Adrenal gland (tissue), 12 donors: ENCODE data around the gene TSSK6. TPM values are rescaled to one million over a fixed set of nuclear protein-coding genes. Genes with fewer than 3 reads are reported as not detected.
A peak's percentile ranks its signal among the peaks of the same experiment; 100 is the strongest.

Experiments used
- DNase-seq, 7 donors: peaks; one replicate each; pipeline ENCODE4 v3.0.0-alpha.2; 2019 to 2020
- H3K27ac ChIP-seq, 5 donors: fragments of 200-600 bp; sonication (generic) in 4 of 5; 1 replicate in 3 of 5; 2 replicates in 2 of 5; pipeline versions ENCODE4 v1.5.1 to v1.8.0; 2016 to 2020; ENCODE audit warnings: mild to moderate bottlenecking in 1 of 5
- H3K27me3 ChIP-seq: fragments of 200-600 bp; 2 replicates; pipeline ENCODE4 v1.8.0; 2021
- H3K36me3 ChIP-seq, 2 donors: fragments of 200-600 bp; replicated peaks in 1 of 2; 1 replicate in 1 of 2; 2 replicates in 1 of 2; pipeline versions ENCODE4 v1.5.1 to v1.8.0; 2018 to 2022
- H3K4me1 ChIP-seq, 2 donors: fragments of 200-600 bp; replicated peaks in 1 of 2; 1 replicate in 1 of 2; 2 replicates in 1 of 2; pipeline versions ENCODE4 v1.5.1 to v1.8.0; 2018 to 2021
- H3K4me3 ChIP-seq, 4 donors: fragments of 200-600 bp; sonication (generic) in 3 of 4; one replicate each; pipeline ENCODE4 v1.5.1; 2016 to 2018
- H3K9me3 ChIP-seq, 3 donors: fragments of 200-600 bp; sonication (generic) in 1 of 3; replicated peaks in 1 of 3; 1 replicate in 2 of 3; 2 replicates in 1 of 3; pipeline versions ENCODE4 v1.5.1 to v1.8.0; 2016 to 2021
- POLR2A ChIP-seq, 2 donors: fragments of 450-650 bp; IDR thresholded peaks; one replicate each; pipeline ENCODE4 v1.6.1; 2017; ENCODE audit warnings: antibody characterized with exemption in 2 of 2, mild to moderate bottlenecking in 2 of 2, moderate library complexity in 1 of 2
- WGBS, 4 donors: extraction: QIAGEN DNeasy Blood & Tissue Kit in 2 of 4; methylation state at CpG; one replicate each; pipeline versions ENCODE4 v1.1.5 to v1.1.7; 2013 to 2017; 5-methylcytosine and 5-hydroxymethylcytosine counted together
- intact Hi-C, 2 donors: fragments of 100-400 bp; cut with DNase I; formaldehyde crosslinking; loops; one replicate each; pipeline versions ENCODE4 v1.14.1 to v1.15.0; 2022 to 2023
- polyA plus RNA-seq, 3 donors: library from polyadenylated mRNA; stranded (reverse); fragments of 200-250 nt in 2 of 3; fragments of 350-450 nt in 1 of 3; fragmentation: Illumina TruSeq in 1 of 3; extraction: RNeasy Lipid Tissue Mini Kit (QIAGEN cat#74804) in 1 of 3; gene quantifications; one replicate each; pipeline ENCODE4 v1.2.3, GENCODE V29; 2013 to 2014
- total RNA-seq, 9 donors: library from RNA; depleted of rRNA in 4 of 9; stranded (reverse); fragments of >200 nt in 4 of 9; fragments of 120-200 nt in 1 of 9; fragmentation: NEBNext Ultra II Directional in 1 of 9; extraction: Animal tissue kit (Norgen Biotek cat#: 25700) in 1 of 9; gene quantifications; one replicate each; pipeline versions ENCODE4 v1.1.0 to v1.2.4, GENCODE V29; 2013 to 2023
- TF ChIP-seq, protein P1 (sequence below), 6 experiments: fragments of 450-650 bp in 4 of 6; fragments of 200-600 bp in 2 of 6; sonication (generic) in 1 of 6; IDR thresholded peaks; 1 replicate in 5 of 6; 2 replicates in 1 of 6; pipeline versions ENCODE4 v1.5.1 to v1.8.0; 2016 to 2021; ENCODE audit warnings: antibody characterized with exemption in 6 of 6, mild to moderate bottlenecking in 2 of 6, moderate library complexity in 1 of 6
- donor health status: healthy with polysubstance abuse.
- donor health status: Bipolar disorder and iron deficiency.
- donor health status: DM: yes; HTN: yes; CAD: no.
- donor health status: DM: no; HTN: no; CAD: no.
- donor health status: DM: no; HTN: no; CAD: no.
- donor health status: DM: yes; HTN: yes; CAD: no.

TSSK6 gene
- total and polyA plus RNA-seq, 12 donors = 0.37 to 50.5 (median 3.4) TPM; not detected in 1

- Histone ChIP-seq H3K27ac (no peak overlapping the region), H3K27me3 (no peaks in the 10 kb centered on the region), H3K4me3 (no peak overlapping the region), H3K9me3 (no peaks in the 10 kb centered on the region), H3K36me3 (no peaks in the 10 kb centered on the region), H3K4me1 (no peaks in the 10 kb centered on the region)
- TF ChIP-seq, protein P1, sequence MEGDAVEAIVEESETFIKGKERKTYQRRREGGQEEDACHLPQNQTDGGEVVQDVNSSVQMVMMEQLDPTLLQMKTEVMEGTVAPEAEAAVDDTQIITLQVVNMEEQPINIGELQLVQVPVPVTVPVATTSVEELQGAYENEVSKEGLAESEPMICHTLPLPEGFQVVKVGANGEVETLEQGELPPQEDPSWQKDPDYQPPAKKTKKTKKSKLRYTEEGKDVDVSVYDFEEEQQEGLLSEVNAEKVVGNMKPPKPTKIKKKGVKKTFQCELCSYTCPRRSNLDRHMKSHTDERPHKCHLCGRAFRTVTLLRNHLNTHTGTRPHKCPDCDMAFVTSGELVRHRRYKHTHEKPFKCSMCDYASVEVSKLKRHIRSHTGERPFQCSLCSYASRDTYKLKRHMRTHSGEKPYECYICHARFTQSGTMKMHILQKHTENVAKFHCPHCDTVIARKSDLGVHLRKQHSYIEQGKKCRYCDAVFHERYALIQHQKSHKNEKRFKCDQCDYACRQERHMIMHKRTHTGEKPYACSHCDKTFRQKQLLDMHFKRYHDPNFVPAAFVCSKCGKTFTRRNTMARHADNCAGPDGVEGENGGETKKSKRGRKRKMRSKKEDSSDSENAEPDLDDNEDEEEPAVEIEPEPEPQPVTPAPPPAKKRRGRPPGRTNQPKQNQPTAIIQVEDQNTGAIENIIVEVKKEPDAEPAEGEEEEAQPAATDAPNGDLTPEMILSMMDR (IDR thresholded peaks at IDR 0.05) = peak; percentile 21 to 61 (median 51)
- no peak for TF ChIP-seq POLR2A (IDR thresholded peaks at IDR 0.05)
- 51 to 70% (median 64%) methylated on average over 22 to 34 of the region's 34 CpGs for WGBS, 4 donors
- intact Hi-C loops = no loop called here
- DNase-seq = peak in 2 of 7 donors; percentile 53 to 56
Measured at GRCh38 chr19:19554074-19555023, 39.0 kb upstream of the TSSK6 start.

GRCh38 chr19:19553670-19554069, 38.3 kb upstream of the TSSK6 start:
- WGBS, 4 donors = 82 to 90% (median 86%) methylated on average over 5 to 10 of the region's 10 CpGs
- intact Hi-C loops = no loop called here
- no peak for DNase-seq
- no peak overlapping the region for H3K4me3 ChIP-seq
- H3K36me3 ChIP-seq = no peaks in the 10 kb centered on the region
- no peak overlapping the region for H3K27ac ChIP-seq
- no peaks in the 10 kb centered on the region for H3K9me3 ChIP-seq
- TF ChIP-seq, protein P1 (IDR thresholded peaks at IDR 0.05) = no peak
- TF ChIP-seq POLR2A (IDR thresholded peaks at IDR 0.05) = no peak
- H3K27me3 ChIP-seq = no peaks in the 10 kb centered on the region
- H3K4me1 ChIP-seq = no peaks in the 10 kb centered on the region

DNA sequence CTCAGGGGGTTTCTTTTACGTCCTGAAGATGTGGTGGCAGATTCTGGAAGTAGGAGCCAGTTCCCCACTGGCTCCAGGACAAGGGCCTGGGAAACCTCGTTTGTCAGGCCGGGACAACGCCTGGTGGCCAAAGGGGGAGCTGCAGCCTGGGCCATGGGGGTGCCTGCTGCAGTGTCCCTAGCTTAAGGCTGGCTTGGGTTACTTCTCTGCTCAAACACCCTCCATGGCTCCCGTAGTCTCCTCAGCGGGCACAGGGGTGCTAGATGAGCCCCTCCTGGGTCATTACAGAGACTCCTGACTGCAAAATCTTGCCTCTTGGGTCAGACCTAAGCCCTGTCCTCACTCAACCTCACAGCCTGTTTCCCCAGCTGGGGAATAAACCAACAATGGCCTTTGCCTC, 37.5 kb upstream of the TSSK6 start:
- no peak for TF ChIP-seq POLR2A (IDR thresholded peaks at IDR 0.05)
- TF ChIP-seq, protein P1 (IDR thresholded peaks at IDR 0.05) = peak in 3 of 6 experiments; percentile 28 to 38 (median 30)
- Histone ChIP-seq H3K4me1 (no peaks in the 10 kb centered on the region), H3K9me3 (no peaks in the 10 kb centered on the region), H3K4me3 (no peak overlapping the region), H3K36me3 (no peaks in the 10 kb centered on the region), H3K27me3 (no peaks in the 10 kb centered on the region), H3K27ac (no peak overlapping the region)
- DNase-seq = peak in 1 of 7 donors; percentile 24
- 54 to 80% (median 64%) methylated on average over 1 to 6 of the region's 6 CpGs for WGBS, 4 donors
- intact Hi-C loops = no loop called here

GRCh38 chr19:19551853-19552192, 36.5 kb upstream of the TSSK6 start:
- TF ChIP-seq, protein P1 (IDR thresholded peaks at IDR 0.05) = no peak
- no peak for TF ChIP-seq POLR2A (IDR thresholded peaks at IDR 0.05)
- intact Hi-C loops = no loop called here
- Histone ChIP-seq H3K4me1 (no peaks in the 10 kb centered on the region), H3K36me3 (no peaks in the 10 kb centered on the region), H3K27ac (no peak overlapping the region), H3K9me3 (no peaks in the 10 kb centered on the region), H3K27me3 (no peaks in the 10 kb centered on the region), H3K4me3 (no peak overlapping the region)
- DNase-seq = no peak
- 77 to 87% (median 84%) methylated on average over 12 to 14 of the region's 14 CpGs; no CpG with 5 or more reads in 1 of the 4 donors for WGBS, 4 donors
